ENCODE data around the gene SPON1. TPM values are rescaled to one million over a fixed set of nuclear protein-coding genes. Genes with fewer than 3 reads are reported as not detected.

The SPON1 gene
- total RNA-seq, 1 experiment from 2014 or later: 6.4 TPM

DNA sequence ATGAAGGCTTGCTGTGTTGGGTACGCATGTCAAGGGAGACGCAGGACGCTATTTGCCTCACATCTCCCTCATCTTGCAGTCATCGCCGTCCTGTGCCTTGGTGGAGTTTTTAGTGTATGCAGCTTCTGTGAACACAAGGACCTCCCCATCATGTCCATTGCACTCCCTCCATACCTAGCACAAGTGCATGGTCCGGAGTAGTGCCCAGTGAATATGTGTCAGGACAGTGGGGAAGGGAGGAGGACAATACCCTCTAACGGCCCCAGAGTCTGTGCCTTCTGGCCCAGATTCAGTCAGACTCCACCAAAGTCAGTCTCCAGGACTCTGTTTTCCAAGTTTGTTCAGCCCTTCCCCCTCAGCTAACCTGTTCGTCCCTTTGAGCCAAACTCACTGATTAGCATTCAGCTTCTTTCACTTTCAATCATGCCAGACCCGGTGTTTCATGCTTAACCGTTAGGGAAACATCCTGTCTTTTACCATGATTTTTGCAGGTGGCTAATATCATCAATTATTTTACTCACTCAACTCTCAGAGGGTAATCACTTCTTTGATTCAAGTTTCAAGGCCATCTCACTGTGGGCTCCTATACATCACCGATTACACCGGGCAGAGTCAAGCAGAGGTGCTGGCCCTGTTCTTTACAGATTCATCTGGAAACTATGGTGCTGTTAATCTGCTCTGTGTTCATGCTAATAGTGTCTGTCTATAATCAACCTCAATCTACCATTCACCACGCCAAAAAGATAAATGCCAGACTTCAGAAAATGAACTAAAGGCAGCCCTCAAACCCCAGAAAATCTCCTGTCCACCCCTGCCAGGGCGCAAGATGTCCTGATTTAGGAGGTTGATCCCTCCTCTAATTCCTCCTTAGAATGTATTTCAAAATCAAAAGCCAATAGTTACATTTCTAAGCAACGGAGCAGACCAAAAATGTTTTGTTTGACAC is 240.0 kb downstream of the SPON1 start (continued):
- no peak for TF ChIP-seq SP1 (CRISPR knock-in tag; conservative IDR thresholded peaks at IDR 0.05)
- TF ChIP-seq, protein P1, sequence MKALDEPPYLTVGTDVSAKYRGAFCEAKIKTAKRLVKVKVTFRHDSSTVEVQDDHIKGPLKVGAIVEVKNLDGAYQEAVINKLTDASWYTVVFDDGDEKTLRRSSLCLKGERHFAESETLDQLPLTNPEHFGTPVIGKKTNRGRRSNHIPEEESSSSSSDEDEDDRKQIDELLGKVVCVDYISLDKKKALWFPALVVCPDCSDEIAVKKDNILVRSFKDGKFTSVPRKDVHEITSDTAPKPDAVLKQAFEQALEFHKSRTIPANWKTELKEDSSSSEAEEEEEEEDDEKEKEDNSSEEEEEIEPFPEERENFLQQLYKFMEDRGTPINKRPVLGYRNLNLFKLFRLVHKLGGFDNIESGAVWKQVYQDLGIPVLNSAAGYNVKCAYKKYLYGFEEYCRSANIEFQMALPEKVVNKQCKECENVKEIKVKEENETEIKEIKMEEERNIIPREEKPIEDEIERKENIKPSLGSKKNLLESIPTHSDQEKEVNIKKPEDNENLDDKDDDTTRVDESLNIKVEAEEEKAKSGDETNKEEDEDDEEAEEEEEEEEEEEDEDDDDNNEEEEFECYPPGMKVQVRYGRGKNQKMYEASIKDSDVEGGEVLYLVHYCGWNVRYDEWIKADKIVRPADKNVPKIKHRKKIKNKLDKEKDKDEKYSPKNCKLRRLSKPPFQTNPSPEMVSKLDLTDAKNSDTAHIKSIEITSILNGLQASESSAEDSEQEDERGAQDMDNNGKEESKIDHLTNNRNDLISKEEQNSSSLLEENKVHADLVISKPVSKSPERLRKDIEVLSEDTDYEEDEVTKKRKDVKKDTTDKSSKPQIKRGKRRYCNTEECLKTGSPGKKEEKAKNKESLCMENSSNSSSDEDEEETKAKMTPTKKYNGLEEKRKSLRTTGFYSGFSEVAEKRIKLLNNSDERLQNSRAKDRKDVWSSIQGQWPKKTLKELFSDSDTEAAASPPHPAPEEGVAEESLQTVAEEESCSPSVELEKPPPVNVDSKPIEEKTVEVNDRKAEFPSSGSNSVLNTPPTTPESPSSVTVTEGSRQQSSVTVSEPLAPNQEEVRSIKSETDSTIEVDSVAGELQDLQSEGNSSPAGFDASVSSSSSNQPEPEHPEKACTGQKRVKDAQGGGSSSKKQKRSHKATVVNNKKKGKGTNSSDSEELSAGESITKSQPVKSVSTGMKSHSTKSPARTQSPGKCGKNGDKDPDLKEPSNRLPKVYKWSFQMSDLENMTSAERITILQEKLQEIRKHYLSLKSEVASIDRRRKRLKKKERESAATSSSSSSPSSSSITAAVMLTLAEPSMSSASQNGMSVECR (CRISPR knock-in tag; IDR thresholded peaks at IDR 0.05; ENCODE audit: borderline replicate concordance): no peak
- TF ChIP-seq PRRX2 (CRISPR knock-in tag; IDR thresholded peaks at IDR 0.05): no peak
- no peak for TF ChIP-seq NFE2L1 (CRISPR knock-in tag; IDR thresholded peaks at IDR 0.05)
- no peak for TF ChIP-seq JUN (CRISPR knock-in tag; IDR thresholded peaks at IDR 0.05)
- no peak for TF ChIP-seq GABPB1 (CRISPR knock-in tag; IDR thresholded peaks at IDR 0.05)
- no peak for TF ChIP-seq CREB1 (CRISPR knock-in tag; IDR thresholded peaks at IDR 0.05)
- no peak for TF ChIP-seq TP53 (CRISPR knock-in tag; IDR thresholded peaks at IDR 0.05)

DNA sequence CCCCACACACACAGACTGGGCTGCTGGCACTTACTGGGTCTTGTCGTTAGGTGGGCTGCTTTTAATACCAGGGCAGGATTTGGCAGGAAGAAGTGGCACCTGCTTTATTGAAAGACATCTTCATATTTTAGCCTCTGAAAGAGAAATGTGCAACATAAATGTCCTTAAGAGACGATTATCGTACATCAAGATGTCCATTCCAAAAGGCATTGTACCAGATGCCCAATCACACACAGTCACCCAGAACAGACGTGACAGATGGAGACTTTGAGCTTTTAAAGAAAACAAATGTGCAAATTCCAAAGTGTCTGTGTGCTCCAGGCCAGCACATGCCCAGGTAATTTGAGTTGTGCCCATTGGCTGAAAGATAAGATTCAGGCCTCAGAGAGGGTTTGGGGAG is 240.8 kb downstream of the SPON1 start:
- ATAC-seq (no peak), DNase-seq (ENCODE audit: low spot score) (no peak)
- no peaks in the 10 kb centered on the region for H3K27me3 Mint-ChIP-seq (ENCODE audit: low read depth)
- H3K9me3 Mint-ChIP-seq: peaks cover 4% of the 10 kb centered on the region; the same call in 1 of the 2 replicates
- H3K36me3 Mint-ChIP-seq: no peaks in the 10 kb centered on the region
- ChIA-PET CTCF (no interaction called here), POLR2A (no interaction called here)
- no peak overlapping the region for H3K27ac Mint-ChIP-seq
- no peak overlapping the region for H3K4me3 Mint-ChIP-seq
- TF ChIP-seq RELA (CRISPR knock-in tag; IDR thresholded peaks at IDR 0.05; ENCODE audit: borderline replicate concordance): no peak
- TF ChIP-seq, protein P2, sequence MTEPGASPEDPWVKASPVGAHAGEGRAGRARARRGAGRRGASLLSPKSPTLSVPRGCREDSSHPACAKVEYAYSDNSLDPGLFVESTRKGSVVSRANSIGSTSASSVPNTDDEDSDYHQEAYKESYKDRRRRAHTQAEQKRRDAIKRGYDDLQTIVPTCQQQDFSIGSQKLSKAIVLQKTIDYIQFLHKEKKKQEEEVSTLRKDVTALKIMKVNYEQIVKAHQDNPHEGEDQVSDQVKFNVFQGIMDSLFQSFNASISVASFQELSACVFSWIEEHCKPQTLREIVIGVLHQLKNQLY (CRISPR knock-in tag; IDR thresholded peaks at IDR 0.05): no peak
- TF ChIP-seq, protein P1 (CRISPR knock-in tag; IDR thresholded peaks at IDR 0.05; ENCODE audit: borderline replicate concordance): no peak
- TF ChIP-seq ZNF416 (CRISPR knock-in tag; IDR thresholded peaks at IDR 0.05): no peak
- TF ChIP-seq, protein P3, sequence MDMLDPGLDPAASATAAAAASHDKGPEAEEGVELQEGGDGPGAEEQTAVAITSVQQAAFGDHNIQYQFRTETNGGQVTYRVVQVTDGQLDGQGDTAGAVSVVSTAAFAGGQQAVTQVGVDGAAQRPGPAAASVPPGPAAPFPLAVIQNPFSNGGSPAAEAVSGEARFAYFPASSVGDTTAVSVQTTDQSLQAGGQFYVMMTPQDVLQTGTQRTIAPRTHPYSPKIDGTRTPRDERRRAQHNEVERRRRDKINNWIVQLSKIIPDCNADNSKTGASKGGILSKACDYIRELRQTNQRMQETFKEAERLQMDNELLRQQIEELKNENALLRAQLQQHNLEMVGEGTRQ (CRISPR knock-in tag; IDR thresholded peaks at IDR 0.05): no peak
- TF ChIP-seq, protein P4, sequence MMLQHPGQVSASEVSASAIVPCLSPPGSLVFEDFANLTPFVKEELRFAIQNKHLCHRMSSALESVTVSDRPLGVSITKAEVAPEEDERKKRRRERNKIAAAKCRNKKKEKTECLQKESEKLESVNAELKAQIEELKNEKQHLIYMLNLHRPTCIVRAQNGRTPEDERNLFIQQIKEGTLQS (CRISPR knock-in tag; conservative IDR thresholded peaks at IDR 0.05): no peak
- no peak for TF ChIP-seq ZNF671 (CRISPR knock-in tag; IDR thresholded peaks at IDR 0.05)
- no peak for TF ChIP-seq ZNF317 (CRISPR knock-in tag; IDR thresholded peaks at IDR 0.05; ENCODE audit: borderline replicate concordance, low read depth)
- TF ChIP-seq, protein P5, sequence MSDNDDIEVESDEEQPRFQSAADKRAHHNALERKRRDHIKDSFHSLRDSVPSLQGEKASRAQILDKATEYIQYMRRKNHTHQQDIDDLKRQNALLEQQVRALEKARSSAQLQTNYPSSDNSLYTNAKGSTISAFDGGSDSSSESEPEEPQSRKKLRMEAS (CRISPR knock-in tag; IDR thresholded peaks at IDR 0.05): no peak
- TF ChIP-seq FOXK1 (CRISPR knock-in tag; IDR thresholded peaks at IDR 0.05): no peak
- no peak for TF ChIP-seq HMGA2 (CRISPR knock-in tag; IDR thresholded peaks at IDR 0.05)
- TF ChIP-seq KAT7 (CRISPR knock-in tag; IDR thresholded peaks at IDR 0.05; ENCODE audit: borderline replicate concordance): no peak
- TF ChIP-seq, protein P6, sequence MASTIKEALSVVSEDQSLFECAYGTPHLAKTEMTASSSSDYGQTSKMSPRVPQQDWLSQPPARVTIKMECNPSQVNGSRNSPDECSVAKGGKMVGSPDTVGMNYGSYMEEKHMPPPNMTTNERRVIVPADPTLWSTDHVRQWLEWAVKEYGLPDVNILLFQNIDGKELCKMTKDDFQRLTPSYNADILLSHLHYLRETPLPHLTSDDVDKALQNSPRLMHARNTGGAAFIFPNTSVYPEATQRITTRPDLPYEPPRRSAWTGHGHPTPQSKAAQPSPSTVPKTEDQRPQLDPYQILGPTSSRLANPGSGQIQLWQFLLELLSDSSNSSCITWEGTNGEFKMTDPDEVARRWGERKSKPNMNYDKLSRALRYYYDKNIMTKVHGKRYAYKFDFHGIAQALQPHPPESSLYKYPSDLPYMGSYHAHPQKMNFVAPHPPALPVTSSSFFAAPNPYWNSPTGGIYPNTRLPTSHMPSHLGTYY (CRISPR knock-in tag; IDR thresholded peaks at IDR 0.05): no peak
- TF ChIP-seq, protein P7, sequence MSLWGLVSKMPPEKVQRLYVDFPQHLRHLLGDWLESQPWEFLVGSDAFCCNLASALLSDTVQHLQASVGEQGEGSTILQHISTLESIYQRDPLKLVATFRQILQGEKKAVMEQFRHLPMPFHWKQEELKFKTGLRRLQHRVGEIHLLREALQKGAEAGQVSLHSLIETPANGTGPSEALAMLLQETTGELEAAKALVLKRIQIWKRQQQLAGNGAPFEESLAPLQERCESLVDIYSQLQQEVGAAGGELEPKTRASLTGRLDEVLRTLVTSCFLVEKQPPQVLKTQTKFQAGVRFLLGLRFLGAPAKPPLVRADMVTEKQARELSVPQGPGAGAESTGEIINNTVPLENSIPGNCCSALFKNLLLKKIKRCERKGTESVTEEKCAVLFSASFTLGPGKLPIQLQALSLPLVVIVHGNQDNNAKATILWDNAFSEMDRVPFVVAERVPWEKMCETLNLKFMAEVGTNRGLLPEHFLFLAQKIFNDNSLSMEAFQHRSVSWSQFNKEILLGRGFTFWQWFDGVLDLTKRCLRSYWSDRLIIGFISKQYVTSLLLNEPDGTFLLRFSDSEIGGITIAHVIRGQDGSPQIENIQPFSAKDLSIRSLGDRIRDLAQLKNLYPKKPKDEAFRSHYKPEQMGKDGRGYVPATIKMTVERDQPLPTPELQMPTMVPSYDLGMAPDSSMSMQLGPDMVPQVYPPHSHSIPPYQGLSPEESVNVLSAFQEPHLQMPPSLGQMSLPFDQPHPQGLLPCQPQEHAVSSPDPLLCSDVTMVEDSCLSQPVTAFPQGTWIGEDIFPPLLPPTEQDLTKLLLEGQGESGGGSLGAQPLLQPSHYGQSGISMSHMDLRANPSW (CRISPR knock-in tag; conservative IDR thresholded peaks at IDR 0.05; ENCODE audit: low read depth): no peak
- peaks cover 11% of the 10 kb centered on the region for H3K4me1 Mint-ChIP-seq
